Suprapubic skin (tissue), 4 donors: ENCODE measurements around the gene P2RX7. TPM values are rescaled to one million over a fixed set of nuclear protein-coding genes. Genes with fewer than 3 reads are reported as not detected.

ENCODE experiments used
- DNase-seq, 2 donors: peaks; one replicate each; pipeline ENCODE4 v3.0.0-alpha.2; 2019; ENCODE audit warnings: low spot score in 2 of 2
- H3K27ac ChIP-seq: fragments of 200-600 bp; sonication (generic); one replicate; pipeline ENCODE4 v1.5.1; 2019
- H3K27me3 ChIP-seq: fragments of 200-600 bp; sonication (generic); one replicate; pipeline ENCODE4 v1.5.1; 2019
- H3K36me3 ChIP-seq: fragments of 200-600 bp; sonication (generic); one replicate; pipeline ENCODE4 v1.5.1; 2019
- H3K4me1 ChIP-seq: fragments of 200-600 bp; sonication (generic); one replicate; pipeline ENCODE4 v1.5.1; 2019
- H3K4me3 ChIP-seq: fragments of 200-600 bp; sonication (generic); one replicate; pipeline ENCODE4 v1.5.1; 2019; ENCODE audit warnings: mild to moderate bottlenecking
- H3K9me3 ChIP-seq: fragments of 200-600 bp; sonication (generic); one replicate; pipeline ENCODE4 v1.5.1; 2019
- EP300 ChIP-seq: sonication (generic); formaldehyde crosslinking; IDR thresholded peaks from one replicate; pipeline ENCODE4 v1.6.1; 2017; ENCODE audit warnings: antibody characterized with exemption
- POLR2A ChIP-seq, 2 donors: fragments of 450-650 bp; IDR thresholded peaks; one replicate each; pipeline ENCODE4 v1.6.1; 2017; ENCODE audit warnings: antibody characterized with exemption in 2 of 2, mild to moderate bottlenecking in 2 of 2, moderate library complexity in 2 of 2
- POLR2AphosphoS5 ChIP-seq, 3 donors: sonication (generic); formaldehyde crosslinking; IDR thresholded peaks; one replicate each; pipeline ENCODE4 v1.6.1; 2017; ENCODE audit warnings: antibody characterized with exemption in 3 of 3
- WGBS: methylation state at CpG from one replicate; pipeline ENCODE4 v1.1.5; 2018; 5-methylcytosine and 5-hydroxymethylcytosine counted together
- total RNA-seq, 4 donors: library from RNA; depleted of rRNA; stranded (reverse); fragments of >200 nt; gene quantifications; one replicate each; pipeline ENCODE4 v1.1.0, GENCODE V29; 2016
- TF ChIP-seq, protein P1 (sequence below), 2 donors: fragments of 200-600 bp in 1 of 2; fragments of 450-650 bp in 1 of 2; sonication (generic) in 1 of 2; IDR thresholded peaks; one replicate each; pipeline ENCODE4 v1.5.1; 2016 to 2019; ENCODE audit warnings: antibody characterized with exemption in 2 of 2, mild to moderate bottlenecking in 1 of 2, moderate library complexity in 1 of 2

P2RX7 gene
- total RNA-seq, 4 donors from 2014 or later, result 14.0 to 65.7 (median 19.2) TPM

- WGBS, result 96% methylated on average over 9 of the region's 9 CpGs
- H3K9me3 ChIP-seq, result no peaks in the 10 kb centered on the region
- no peak overlapping the region for H3K4me3 ChIP-seq
- H3K36me3 ChIP-seq, result peaks cover 43% of the 10 kb centered on the region
- no peak for DNase-seq
- no peak for TF ChIP-seq EP300
- TF ChIP-seq POLR2A (IDR thresholded peaks at IDR 0.05), result no peak
- TF ChIP-seq POLR2AphosphoS5 (IDR thresholded peaks at IDR 0.05), result no peak
- TF ChIP-seq, protein P1, sequence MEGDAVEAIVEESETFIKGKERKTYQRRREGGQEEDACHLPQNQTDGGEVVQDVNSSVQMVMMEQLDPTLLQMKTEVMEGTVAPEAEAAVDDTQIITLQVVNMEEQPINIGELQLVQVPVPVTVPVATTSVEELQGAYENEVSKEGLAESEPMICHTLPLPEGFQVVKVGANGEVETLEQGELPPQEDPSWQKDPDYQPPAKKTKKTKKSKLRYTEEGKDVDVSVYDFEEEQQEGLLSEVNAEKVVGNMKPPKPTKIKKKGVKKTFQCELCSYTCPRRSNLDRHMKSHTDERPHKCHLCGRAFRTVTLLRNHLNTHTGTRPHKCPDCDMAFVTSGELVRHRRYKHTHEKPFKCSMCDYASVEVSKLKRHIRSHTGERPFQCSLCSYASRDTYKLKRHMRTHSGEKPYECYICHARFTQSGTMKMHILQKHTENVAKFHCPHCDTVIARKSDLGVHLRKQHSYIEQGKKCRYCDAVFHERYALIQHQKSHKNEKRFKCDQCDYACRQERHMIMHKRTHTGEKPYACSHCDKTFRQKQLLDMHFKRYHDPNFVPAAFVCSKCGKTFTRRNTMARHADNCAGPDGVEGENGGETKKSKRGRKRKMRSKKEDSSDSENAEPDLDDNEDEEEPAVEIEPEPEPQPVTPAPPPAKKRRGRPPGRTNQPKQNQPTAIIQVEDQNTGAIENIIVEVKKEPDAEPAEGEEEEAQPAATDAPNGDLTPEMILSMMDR (IDR thresholded peaks at IDR 0.05), result no peak
- H3K4me1 ChIP-seq, result peaks cover 30% of the 10 kb centered on the region
- no peak overlapping the region for H3K27ac ChIP-seq
- H3K27me3 ChIP-seq, result no peaks in the 10 kb centered on the region
Observed at GRCh38 chr12:121236776-121237175, 104.1 kb downstream of the P2RX7 start.

- H3K36me3 ChIP-seq, result peaks cover 43% of the 10 kb centered on the region
Observed at GRCh38 chr12:121237415-121237814, 104.7 kb downstream of the P2RX7 start.

More at GRCh38 chr12:121237415-121237814, 104.7 kb downstream of the P2RX7 start:
- no peak for DNase-seq
- Histone ChIP-seq H3K9me3 (no peaks in the 10 kb centered on the region), H3K4me3 (no peak overlapping the region), H3K27ac (no peak overlapping the region), H3K4me1 (peaks cover 30% of the 10 kb centered on the region), H3K27me3 (no peaks in the 10 kb centered on the region)
- WGBS, result 71% methylated on average over 8 of the region's 8 CpGs
- TF ChIP-seq EP300 (no peak), POLR2A (IDR thresholded peaks at IDR 0.05) (no peak), POLR2AphosphoS5 (IDR thresholded peaks at IDR 0.05) (no peak)
- TF ChIP-seq, protein P1 (IDR thresholded peaks at IDR 0.05), result no peak

Other genes with a start within 250 kb of the P2RX7 start
- gene SPPL3, start 228.5 kb upstream of the P2RX7 start, total RNA-seq, result 10 to 100 TPM; 64.7 to 91.8 (median 70.6) TPM
- gene HNF1A, start 154.3 kb upstream of the P2RX7 start, total RNA-seq, result under 1 TPM in 1 of 4 donors, not detected in 3; 0.57 TPM
- 10 to 100 TPM in 1 of 4 donors, 1 to 10 TPM in 3; 5.4 to 14.8 (median 7.1) TPM for gene C12orf43, start 116.4 kb upstream of the P2RX7 start, total RNA-seq
- under 1 TPM in 3 of 4 donors, not detected in 1; 0.53 to 0.91 (median 0.64) TPM for gene OASL, start 93.6 kb upstream of the P2RX7 start, total RNA-seq
- 10 to 100 TPM in 3 of 4 donors, 1 to 10 TPM in 1; 7.9 to 22.4 (median 15.4) TPM for gene P2RX4, start 77.3 kb downstream of the P2RX7 start, total RNA-seq
- gene CAMKK2, start 163.8 kb downstream of the P2RX7 start, total RNA-seq, result 10 to 100 TPM; 18.4 to 25.8 (median 25.0) TPM
- gene ANAPC5, start 219.5 kb downstream of the P2RX7 start, total RNA-seq, result 100 to 1,000 TPM in 3 of 4 donors, 10 to 100 TPM in 1; 94.3 to 227 (median 120) TPM